ENCODE measurements around the gene PNPLA5. TPM values are rescaled to one million over a fixed set of nuclear protein-coding genes. Genes with fewer than 3 reads are reported as not detected.

Gene PNPLA5
- total RNA-seq, 1 experiment from 2014 or later = 5.3 TPM

GRCh38 chr22:43862074-43862881, 29.5 kb downstream of the PNPLA5 start, which contains the start of gene SULT4A1 (continued):
- TF ChIP-seq ATF1 (CRISPR knock-in tag; IDR thresholded peaks at IDR 0.05) (peak; percentile 0; the same call in 1 of the 2 replicates), CDX4 (CRISPR knock-in tag; IDR thresholded peaks at IDR 0.05; ENCODE audit: borderline replicate concordance) (no peak), JUN (CRISPR knock-in tag; IDR thresholded peaks at IDR 0.05) (no peak), GRHL2 (CRISPR knock-in tag; IDR thresholded peaks at IDR 0.05; ENCODE audit: insufficient replicate concordance, severe bottlenecking) (no peak), TEAD4 (CRISPR knock-in tag; IDR thresholded peaks at IDR 0.05) (no peak), ZNF281 (CRISPR knock-in tag; IDR thresholded peaks at IDR 0.05) (0 out of 2 replicates have a peak, but pooled peaks have one; percentile 61), CBFB (CRISPR knock-in tag; IDR thresholded peaks at IDR 0.05; ENCODE audit: low read depth) (no peak), TP53 (CRISPR knock-in tag; IDR thresholded peaks at IDR 0.05) (no peak), SP1 (CRISPR knock-in tag; conservative IDR thresholded peaks at IDR 0.05) (peak; percentile 51), CREB1 (CRISPR knock-in tag; IDR thresholded peaks at IDR 0.05) (0 out of 2 replicates have a peak, but pooled peaks have one; percentile 33), STAT6 (CRISPR knock-in tag; conservative IDR thresholded peaks at IDR 0.05; ENCODE audit: low read depth) (no peak), FOXK1 (CRISPR knock-in tag; IDR thresholded peaks at IDR 0.05) (no peak), PRDM15 (CRISPR knock-in tag; IDR thresholded peaks at IDR 0.05) (no peak)

GRCh38 chr22:43861529-43861928, 30.3 kb downstream of the PNPLA5 start:
- peak overlapping the region; percentile 65; the same call in 1 of the 2 replicates for H3K27ac Mint-ChIP-seq
- peaks cover 28% of the 10 kb centered on the region for H3K4me1 Mint-ChIP-seq
- peaks cover 12% of the 10 kb centered on the region for H3K9me3 Mint-ChIP-seq
- DNase-seq (ENCODE audit: low spot score) = peak; percentile 14
- H3K36me3 Mint-ChIP-seq = peaks cover 18% of the 10 kb centered on the region
- ChIA-PET CTCF (interaction anchor here (1.0 to 5.2 kb wide), 3 partner anchors 13 to 23 kb away, joined by 3 to 23 read pairs (median 21); no protein-coding TSS in a partner anchor), POLR2A (no interaction called here)
- TF ChIP-seq TEAD4 (CRISPR knock-in tag; IDR thresholded peaks at IDR 0.05) (no peak), ZNF317 (CRISPR knock-in tag; IDR thresholded peaks at IDR 0.05; ENCODE audit: borderline replicate concordance, low read depth) (no peak), ELF4 (CRISPR knock-in tag; IDR thresholded peaks at IDR 0.05; ENCODE audit: low read depth) (no peak), ARID4B (CRISPR knock-in tag; IDR thresholded peaks at IDR 0.05; ENCODE audit: borderline replicate concordance) (0 out of 2 replicates have a peak, but pooled peaks have one; percentile 28), GTF2I (CRISPR knock-in tag; conservative IDR thresholded peaks at IDR 0.05) (peak; percentile 28; the same call in 1 of the 2 replicates), SMAD4 (CRISPR knock-in tag; IDR thresholded peaks at IDR 0.05) (no peak)
- peak overlapping the region; percentile 70 for H3K4me3 Mint-ChIP-seq
- ATAC-seq = no peak; the same call in none of the 2 replicates
- peaks cover 20% of the 10 kb centered on the region for H3K27me3 Mint-ChIP-seq (ENCODE audit: low read depth)
